ENCODE measurements around the gene MRRF.

MRRF gene

GRCh38 chr9:122261469-122261881, 3.2 kb upstream of the MRRF start:
- no peak for TF ChIP-seq CTCF (IDR thresholded peaks at IDR 0.05; ENCODE audit: insufficient read depth, low read length, poor library complexity, severe bottlenecking)
- peaks cover 4% of the 10 kb centered on the region for H3K36me3 ChIP-seq (ENCODE audit: control insufficient read depth, insufficient read depth, low read length)
- no peak overlapping the region for H3K4me3 ChIP-seq (replicated peaks; ENCODE audit: low read depth, low read length)
- no peak for DNase-seq (ENCODE audit: extremely low read depth, insufficient read length)
- no peaks in the 10 kb centered on the region for H3K27me3 ChIP-seq (replicated peaks; ENCODE audit: control insufficient read depth, insufficient read depth, low read length)

DNA sequence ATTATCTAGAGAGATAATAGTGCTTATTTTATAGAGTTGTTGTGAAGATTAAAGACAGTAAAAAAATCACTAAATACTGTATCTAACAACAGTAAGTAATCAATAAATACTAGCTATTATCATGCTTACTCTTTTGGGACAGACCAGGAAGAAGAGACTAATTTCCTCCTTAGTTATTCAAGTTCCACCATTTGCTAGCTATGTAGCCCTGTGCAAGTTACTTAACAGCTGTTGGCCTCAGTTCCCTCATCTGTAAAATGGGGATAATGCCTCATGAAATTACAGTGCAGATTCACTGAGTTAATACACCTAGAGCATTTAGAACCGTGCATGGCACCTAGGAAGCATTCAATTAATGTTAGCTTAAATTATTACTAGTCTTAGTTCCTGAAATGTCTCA, 2.6 kb upstream of the MRRF start:
- no peak for TF ChIP-seq CTCF (IDR thresholded peaks at IDR 0.05; ENCODE audit: insufficient read depth, low read length, poor library complexity, severe bottlenecking)
- no peaks in the 10 kb centered on the region for H3K27me3 ChIP-seq (replicated peaks; ENCODE audit: control insufficient read depth, insufficient read depth, low read length)
- H3K36me3 ChIP-seq (ENCODE audit: control insufficient read depth, insufficient read depth, low read length): peaks cover 4% of the 10 kb centered on the region
- no peak overlapping the region for H3K4me3 ChIP-seq (replicated peaks; ENCODE audit: low read depth, low read length)
- DNase-seq (ENCODE audit: extremely low read depth, insufficient read length): no peak

GRCh38 chr9:122263699-122264349, 858 bp upstream of the MRRF start:
- no peaks in the 10 kb centered on the region for H3K27me3 ChIP-seq (replicated peaks; ENCODE audit: control insufficient read depth, insufficient read depth, low read length)
- peaks cover 4% of the 10 kb centered on the region for H3K36me3 ChIP-seq (ENCODE audit: control insufficient read depth, insufficient read depth, low read length)
- TF ChIP-seq CTCF (IDR thresholded peaks at IDR 0.05; ENCODE audit: insufficient read depth, low read length, poor library complexity, severe bottlenecking): no peak
- peak overlapping the region; percentile 81 for H3K4me3 ChIP-seq (replicated peaks; ENCODE audit: low read depth, low read length)
- DNase-seq (ENCODE audit: extremely low read depth, insufficient read length): no peak

- TF ChIP-seq CTCF (IDR thresholded peaks at IDR 0.05; ENCODE audit: insufficient read depth, low read length, poor library complexity, severe bottlenecking): no peak
- Histone ChIP-seq H3K4me3 (replicated peaks; ENCODE audit: low read depth, low read length) (peak overlapping the region; percentile 81), H3K36me3 (ENCODE audit: control insufficient read depth, insufficient read depth, low read length) (no peaks in the 10 kb centered on the region; the same call in none of the 2 replicates), H3K27me3 (replicated peaks; ENCODE audit: control insufficient read depth, insufficient read depth, low read length) (no peaks in the 10 kb centered on the region)
- no peak for DNase-seq (ENCODE audit: extremely low read depth, insufficient read length)
These were observed 650 bp downstream of the MRRF start for GRCh38 chr9:122265149-122265915.

GRCh38 chr9:122268041-122268814, 3.5 kb downstream of the MRRF start:
- H3K36me3 ChIP-seq (ENCODE audit: control insufficient read depth, insufficient read depth, low read length): peaks cover 7% of the 10 kb centered on the region
- no peak for DNase-seq (ENCODE audit: extremely low read depth, insufficient read length)
- H3K27me3 ChIP-seq (replicated peaks; ENCODE audit: control insufficient read depth, insufficient read depth, low read length): no peaks in the 10 kb centered on the region
- TF ChIP-seq CTCF (IDR thresholded peaks at IDR 0.05; ENCODE audit: insufficient read depth, low read length, poor library complexity, severe bottlenecking): no peak
- no peak overlapping the region for H3K4me3 ChIP-seq (replicated peaks; ENCODE audit: low read depth, low read length)

Data from GM06990 (cell line).